Central memory CD8-positive, alpha-beta T cell (primary cell): ENCODE data around the gene MOGAT3.

ENCODE experiments used
- ATAC-seq: fragments of 150-1000 bp; cut with Tn5 transposase; replicated peaks from 2 replicates; pipeline ENCODE4 v1.10.0; 2022; ENCODE audit warnings: mild to moderate bottlenecking, moderate FRiP score, moderate number of reproducible peaks; ENCODE audit not compliant: poor library complexity, severe bottlenecking; ENCODE audit errors: extremely low read depth
- DNase-seq, 2 donors: peaks; one replicate each; pipeline ENCODE4 v3.0.0; 2021; ENCODE audit warnings: low spot score in 2 of 2
- H3K27ac Mint-ChIP-seq: one replicate; pipeline ENCODE4 v1.8.0; 2022; ENCODE audit warnings: low read depth, mild to moderate bottlenecking, moderate library complexity, mixed read lengths
- H3K27me3 Mint-ChIP-seq: one replicate; pipeline ENCODE4 v1.8.0; 2022; ENCODE audit warnings: mixed read lengths
- H3K36me3 Mint-ChIP-seq: one replicate; pipeline ENCODE4 v1.8.0; 2022; ENCODE audit warnings: mild to moderate bottlenecking, moderate library complexity, mixed read lengths; ENCODE audit not compliant: insufficient read depth
- H3K4me1 Mint-ChIP-seq: one replicate; pipeline ENCODE4 v1.8.0; 2022; ENCODE audit warnings: mixed read lengths
- H3K4me3 Mint-ChIP-seq: one replicate; pipeline ENCODE4 v1.8.0; 2022; ENCODE audit warnings: mild to moderate bottlenecking, moderate library complexity, mixed read lengths
- H3K9me3 Mint-ChIP-seq: one replicate; pipeline ENCODE4 v1.8.0; 2022; ENCODE audit warnings: mixed read lengths

The MOGAT3 gene

DNA sequence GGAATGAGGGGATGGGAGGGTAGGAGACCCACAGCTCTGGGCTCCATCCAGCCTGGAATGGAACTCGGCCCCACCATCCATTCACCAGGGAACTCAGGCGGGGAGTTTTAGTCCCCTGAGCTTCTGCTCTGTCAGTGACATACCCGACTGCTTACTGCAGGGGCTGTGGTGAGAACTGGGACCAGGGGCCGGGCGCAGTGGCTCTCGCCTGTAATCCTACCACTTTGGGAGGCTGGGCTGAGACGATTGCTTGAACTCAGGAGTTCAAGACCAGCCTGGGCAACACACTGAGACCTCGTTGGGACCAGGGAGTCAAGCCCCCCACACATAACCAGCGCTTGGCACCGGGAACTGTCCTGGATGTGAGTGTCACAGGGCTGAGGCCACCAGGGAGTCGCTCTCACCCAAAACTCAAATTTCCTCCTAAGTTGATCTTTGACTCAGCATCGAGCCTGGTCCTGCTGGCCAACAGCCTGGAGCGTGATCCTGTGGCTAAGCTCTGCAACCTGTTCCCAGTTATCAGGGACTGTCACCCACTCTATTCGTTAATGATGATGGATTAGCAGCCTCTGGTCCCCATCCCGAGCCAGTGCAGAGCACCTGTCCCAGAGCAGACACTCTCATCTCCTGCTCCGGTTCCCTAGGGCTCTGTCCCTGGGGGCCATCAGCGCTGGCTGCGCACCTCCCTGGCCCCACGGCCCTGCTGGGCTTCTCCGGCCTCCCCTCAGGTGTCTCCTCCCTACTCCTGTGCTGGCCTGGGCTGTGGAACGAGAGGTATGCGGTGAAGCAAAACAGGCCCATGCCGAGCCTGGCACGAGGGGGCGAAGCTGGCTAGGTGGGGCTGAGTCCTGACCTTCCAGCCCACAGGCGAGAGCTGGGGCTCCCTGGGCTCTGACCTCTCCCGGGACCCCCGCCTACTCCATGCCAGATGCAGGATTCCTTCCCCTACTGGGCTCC lies 37.7 kb upstream of the MOGAT3 start:
- Mint-ChIP-seq H3K27ac (peak overlapping the region; percentile 41), H3K9me3 (no peaks in the 10 kb centered on the region), H3K27me3 (no peaks in the 10 kb centered on the region), H3K4me1 (peaks cover under 1% of the 10 kb centered on the region), H3K36me3 (peaks cover 6% of the 10 kb centered on the region), H3K4me3 (no peak overlapping the region)
- DNase-seq (no peak), ATAC-seq (no peak)

- Mint-ChIP-seq H3K9me3 (no peaks in the 10 kb centered on the region), H3K4me3 (no peak within 1 kb of the TSS), H3K36me3 (peaks cover 5% of the 10 kb centered on the region), H3K27me3 (no peaks in the 10 kb centered on the region), H3K27ac (peak within 1 kb of the TSS; percentile 41), H3K4me1 (no peaks in the 10 kb centered on the region)
- ATAC-seq (no peak), DNase-seq (no peak)
These were observed 36.6 kb upstream of the MOGAT3 start, which contains the start of gene CLDN15 for GRCh38 chr7:101237206-101238067. TSS of gene CLDN15 (minus strand) at chr7:101237802. CDS start at chr7:101237581, 221 bp downstream.

DNA sequence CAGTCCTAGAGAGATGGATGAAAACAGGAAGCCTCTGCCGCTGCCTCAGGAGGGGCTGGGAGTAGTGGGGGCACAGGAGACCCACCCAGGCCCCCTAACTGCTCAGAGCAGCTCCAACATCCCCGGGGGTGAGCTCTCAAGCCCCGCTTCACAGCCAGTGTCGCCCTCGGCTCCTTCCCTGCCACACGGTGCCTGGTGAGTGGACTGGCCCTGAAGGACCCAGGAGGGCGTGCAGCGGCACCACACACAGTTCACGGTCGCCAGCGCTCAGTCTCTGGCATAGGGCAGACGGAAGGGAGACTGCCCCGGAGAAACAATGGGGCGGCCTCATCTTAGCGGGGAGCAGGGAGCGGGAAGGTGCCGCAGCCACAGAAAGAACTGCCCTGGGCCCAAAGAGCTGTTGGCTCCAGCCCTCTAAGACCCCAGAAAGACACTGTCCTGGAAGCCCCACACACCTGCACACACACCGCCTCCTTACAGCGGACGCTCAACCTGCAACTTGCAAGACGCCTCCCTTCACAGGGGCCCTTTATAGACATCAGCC lies 35.5 kb upstream of the MOGAT3 start:
- ATAC-seq (no peak), DNase-seq (no peak)
- Mint-ChIP-seq H3K4me3 (no peak overlapping the region), H3K36me3 (peaks cover 9% of the 10 kb centered on the region), H3K4me1 (no peaks in the 10 kb centered on the region), H3K9me3 (no peaks in the 10 kb centered on the region), H3K27ac (no peak overlapping the region), H3K27me3 (no peaks in the 10 kb centered on the region)

DNA sequence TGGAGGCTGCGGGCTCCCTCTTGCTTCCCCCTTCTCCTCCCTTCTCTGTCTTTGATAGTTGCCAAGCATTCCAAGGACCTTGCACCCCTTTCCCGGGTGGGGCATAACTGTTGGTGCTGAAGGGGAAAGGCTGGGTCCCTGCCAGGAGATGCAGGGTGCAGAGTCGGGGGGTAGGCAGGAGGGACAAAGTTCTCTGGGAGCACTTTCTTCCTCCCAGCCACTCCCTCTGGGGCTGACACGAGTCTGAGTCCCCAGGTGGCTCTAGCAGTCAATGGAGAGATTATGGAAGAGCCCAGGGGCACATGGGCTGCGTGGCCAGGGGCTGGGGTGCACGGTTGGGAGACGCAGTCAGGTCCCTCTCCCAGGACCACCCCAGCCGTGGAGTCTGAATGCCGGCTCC lies 34.7 kb upstream of the MOGAT3 start:
- ATAC-seq, result no peak
- no peaks in the 10 kb centered on the region for H3K27me3 Mint-ChIP-seq
- H3K4me3 Mint-ChIP-seq, result no peak overlapping the region
- H3K4me1 Mint-ChIP-seq, result peaks cover 4% of the 10 kb centered on the region
- no peak overlapping the region for H3K27ac Mint-ChIP-seq
- DNase-seq, result no peak
- H3K9me3 Mint-ChIP-seq, result no peaks in the 10 kb centered on the region
- H3K36me3 Mint-ChIP-seq, result peaks cover 7% of the 10 kb centered on the region

GRCh38 chr7:101235050-101235449 lies 34.2 kb upstream of the MOGAT3 start:
- peaks cover 7% of the 10 kb centered on the region for H3K4me1 Mint-ChIP-seq
- no peak for DNase-seq
- H3K27ac Mint-ChIP-seq, result no peak overlapping the region
- no peaks in the 10 kb centered on the region for H3K9me3 Mint-ChIP-seq
- H3K4me3 Mint-ChIP-seq, result no peak overlapping the region
- no peaks in the 10 kb centered on the region for H3K27me3 Mint-ChIP-seq
- ATAC-seq, result no peak
- H3K36me3 Mint-ChIP-seq, result peaks cover 7% of the 10 kb centered on the region

DNA sequence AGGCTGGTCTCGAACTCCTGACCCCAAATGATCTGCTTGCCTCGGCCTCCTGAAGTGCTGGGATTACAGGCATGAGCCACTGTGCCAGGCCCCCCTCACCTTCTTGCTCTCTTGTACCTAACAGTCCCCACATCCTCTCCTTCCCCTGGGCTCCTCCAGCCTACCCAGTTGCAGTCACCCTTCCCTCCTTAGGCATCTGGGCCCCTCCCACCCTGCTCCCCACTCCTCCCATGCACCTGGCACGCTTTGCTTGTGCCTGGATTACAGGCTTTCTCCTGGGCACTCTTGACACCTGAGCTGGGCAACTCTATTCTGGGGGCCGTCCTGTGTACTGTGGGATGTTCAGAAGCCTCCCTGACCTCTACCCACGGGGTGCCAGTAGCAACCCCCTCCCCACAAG lies 33.8 kb upstream of the MOGAT3 start:
- peaks cover 7% of the 10 kb centered on the region for H3K4me1 Mint-ChIP-seq
- no peaks in the 10 kb centered on the region for H3K27me3 Mint-ChIP-seq
- H3K9me3 Mint-ChIP-seq, result no peaks in the 10 kb centered on the region
- no peak for ATAC-seq
- DNase-seq, result no peak
- H3K27ac Mint-ChIP-seq, result no peak overlapping the region
- peaks cover 7% of the 10 kb centered on the region for H3K36me3 Mint-ChIP-seq
- no peak overlapping the region for H3K4me3 Mint-ChIP-seq

DNA sequence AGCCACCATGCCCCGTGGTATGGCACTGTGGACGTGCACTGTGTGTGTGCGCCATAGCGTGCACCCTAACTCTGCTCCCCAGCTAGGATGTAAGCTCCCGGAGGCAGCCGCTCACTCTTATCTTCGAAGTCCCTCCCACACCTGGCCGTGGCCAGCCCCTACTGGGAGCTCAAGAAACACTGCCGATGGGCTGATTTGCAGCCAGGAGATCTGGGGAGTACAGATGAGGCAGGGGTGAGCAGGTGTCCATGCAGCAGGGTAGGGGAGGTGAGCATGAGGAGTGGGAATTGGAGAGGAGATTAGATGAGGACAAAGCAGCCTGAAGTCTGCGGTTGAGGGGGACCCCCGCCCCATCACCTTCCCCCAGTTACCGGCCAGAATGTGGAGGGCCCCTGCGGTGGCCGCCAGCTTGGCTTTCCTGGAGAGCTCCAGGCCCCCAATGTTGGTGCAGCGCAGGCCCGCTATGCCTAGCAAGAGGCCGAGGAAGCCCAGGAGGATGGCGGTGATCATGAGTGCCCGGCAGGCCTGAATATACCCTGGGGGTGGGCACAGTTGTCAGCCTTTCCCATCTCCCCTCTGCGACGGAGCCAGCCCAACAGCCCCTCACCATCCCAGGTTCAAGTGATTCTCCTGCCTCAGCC lies 33.2 kb upstream of the MOGAT3 start:
- no peak overlapping the region for H3K4me3 Mint-ChIP-seq
- H3K9me3 Mint-ChIP-seq, result no peaks in the 10 kb centered on the region
- H3K27ac Mint-ChIP-seq, result no peak overlapping the region
- H3K36me3 Mint-ChIP-seq, result peaks cover 9% of the 10 kb centered on the region
- DNase-seq (no peak), ATAC-seq (no peak)
- peaks cover 7% of the 10 kb centered on the region for H3K4me1 Mint-ChIP-seq
- H3K27me3 Mint-ChIP-seq, result no peaks in the 10 kb centered on the region

DNA sequence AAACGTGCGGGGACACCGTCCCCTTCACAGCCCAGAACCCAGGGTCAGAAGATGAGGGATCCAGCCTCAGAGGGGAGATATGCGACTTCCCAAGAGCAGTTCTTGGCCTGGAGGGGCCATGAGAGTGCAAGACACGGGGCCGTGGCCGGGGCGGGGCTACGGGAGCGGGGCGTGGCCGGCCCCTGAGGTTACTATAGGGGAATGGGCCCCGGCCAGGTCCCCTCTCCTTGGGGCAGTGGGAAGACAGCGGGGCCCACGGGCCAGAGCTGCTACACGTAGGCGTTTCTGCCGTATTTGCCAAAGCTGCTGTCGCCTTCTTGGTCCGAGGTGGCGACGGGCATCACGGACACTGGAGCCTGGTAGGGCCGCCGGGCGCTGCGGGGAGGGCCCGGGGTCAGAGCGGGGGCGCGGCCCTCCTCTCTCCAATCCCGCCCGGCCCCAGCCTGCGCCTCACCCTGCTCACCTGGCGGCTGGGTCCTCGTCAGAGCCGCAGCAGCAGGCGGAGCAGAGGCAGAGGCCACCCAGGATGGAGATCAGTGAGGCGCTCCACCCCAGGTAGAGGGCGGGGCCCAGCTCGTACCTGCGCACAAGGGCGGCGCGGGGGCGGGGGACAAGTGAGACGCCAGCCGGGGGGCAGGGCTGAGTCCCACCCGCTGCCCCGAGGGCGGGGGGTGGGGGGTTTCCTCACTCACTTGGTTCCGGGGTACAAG lies 31.5 kb upstream of the MOGAT3 start:
- no peak for DNase-seq
- no peak overlapping the region for H3K4me3 Mint-ChIP-seq
- ATAC-seq, result no peak
- H3K27me3 Mint-ChIP-seq, result no peaks in the 10 kb centered on the region
- peaks cover 7% of the 10 kb centered on the region for H3K4me1 Mint-ChIP-seq
- H3K9me3 Mint-ChIP-seq, result no peaks in the 10 kb centered on the region
- H3K36me3 Mint-ChIP-seq, result peaks cover 18% of the 10 kb centered on the region
- no peak overlapping the region for H3K27ac Mint-ChIP-seq

DNA sequence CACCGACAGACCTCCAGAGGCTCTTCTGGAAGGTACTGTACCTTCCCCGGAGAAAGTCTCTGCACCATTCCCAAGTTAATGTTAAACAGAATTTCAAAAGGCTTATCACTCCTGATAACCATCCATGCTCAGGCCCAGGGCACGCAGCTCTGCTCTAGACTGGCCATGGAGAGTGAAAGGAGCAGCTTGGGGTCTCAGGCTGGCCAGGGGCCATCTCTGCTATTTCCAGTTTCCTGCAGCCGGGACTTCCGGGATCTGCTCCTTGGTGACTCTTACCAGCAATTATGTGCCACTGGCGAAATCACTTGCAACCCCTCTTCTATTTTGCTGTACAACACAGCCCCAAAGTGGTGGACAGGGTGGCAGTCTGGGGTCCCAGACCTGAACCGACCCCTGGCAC lies 30.8 kb upstream of the MOGAT3 start:
- Mint-ChIP-seq H3K4me1 (peaks cover 7% of the 10 kb centered on the region), H3K36me3 (peaks cover 22% of the 10 kb centered on the region), H3K9me3 (no peaks in the 10 kb centered on the region), H3K27ac (no peak overlapping the region), H3K27me3 (no peaks in the 10 kb centered on the region), H3K4me3 (no peak overlapping the region)
- DNase-seq (no peak), ATAC-seq (no peak)

DNA sequence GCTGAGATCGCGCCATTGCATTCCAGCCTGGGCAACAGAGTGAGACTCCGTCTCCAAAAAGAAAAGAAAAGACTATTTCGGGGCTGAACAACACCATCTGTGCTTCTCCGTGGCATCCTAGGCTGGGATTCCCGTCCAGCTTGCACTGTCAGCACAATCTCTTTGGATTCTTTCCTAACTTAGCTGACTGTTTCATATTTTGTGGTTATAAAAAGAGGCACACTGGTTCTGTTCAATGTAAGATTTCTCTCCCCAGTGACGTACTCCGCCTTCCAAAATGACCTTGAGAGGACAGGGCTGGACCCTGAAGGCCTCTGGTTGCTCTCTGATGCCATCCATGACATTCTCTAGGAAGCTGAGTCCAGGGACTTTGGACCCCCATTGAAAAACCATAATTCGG lies 25.9 kb upstream of the MOGAT3 start:
- DNase-seq (no peak), ATAC-seq (no peak)
- Mint-ChIP-seq H3K4me3 (no peak overlapping the region), H3K36me3 (peaks cover 40% of the 10 kb centered on the region), H3K27ac (no peak overlapping the region), H3K27me3 (no peaks in the 10 kb centered on the region), H3K9me3 (no peaks in the 10 kb centered on the region), H3K4me1 (peaks cover 14% of the 10 kb centered on the region)

DNA sequence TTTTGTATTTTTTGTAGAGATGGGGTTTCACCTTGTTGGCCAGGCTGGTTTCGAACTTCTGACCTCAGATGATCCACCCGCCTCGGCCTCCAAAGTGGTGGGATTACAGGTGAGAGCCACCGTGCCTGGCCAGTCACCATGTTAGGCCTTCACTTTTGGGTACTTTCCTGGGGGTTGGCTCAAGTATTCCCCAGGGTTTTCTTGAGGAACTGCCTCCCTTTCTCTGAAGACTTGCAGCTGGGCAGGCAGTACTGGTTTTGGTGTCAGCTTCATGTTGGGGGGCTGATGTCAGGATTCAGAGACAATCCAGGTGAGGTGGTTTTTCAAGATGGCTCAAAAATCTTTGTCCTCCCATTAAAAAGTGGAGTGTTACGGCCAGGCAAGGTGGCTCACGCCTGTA lies 24.8 kb upstream of the MOGAT3 start:
- no peak overlapping the region for H3K27ac Mint-ChIP-seq
- DNase-seq (no peak), ATAC-seq (no peak)
- H3K4me1 Mint-ChIP-seq, result peaks cover 15% of the 10 kb centered on the region
- no peaks in the 10 kb centered on the region for H3K9me3 Mint-ChIP-seq
- no peaks in the 10 kb centered on the region for H3K27me3 Mint-ChIP-seq
- peaks cover 39% of the 10 kb centered on the region for H3K36me3 Mint-ChIP-seq
- H3K4me3 Mint-ChIP-seq, result no peak overlapping the region

GRCh38 chr7:101223528-101223927 lies 22.7 kb upstream of the MOGAT3 start:
- DNase-seq (no peak), ATAC-seq (no peak)
- no peak overlapping the region for H3K4me3 Mint-ChIP-seq
- H3K4me1 Mint-ChIP-seq, result peaks cover 25% of the 10 kb centered on the region
- peaks cover 35% of the 10 kb centered on the region for H3K36me3 Mint-ChIP-seq
- no peaks in the 10 kb centered on the region for H3K9me3 Mint-ChIP-seq
- no peak overlapping the region for H3K27ac Mint-ChIP-seq
- no peaks in the 10 kb centered on the region for H3K27me3 Mint-ChIP-seq
